ENCODE results near the gene SYTL1.

DNA sequence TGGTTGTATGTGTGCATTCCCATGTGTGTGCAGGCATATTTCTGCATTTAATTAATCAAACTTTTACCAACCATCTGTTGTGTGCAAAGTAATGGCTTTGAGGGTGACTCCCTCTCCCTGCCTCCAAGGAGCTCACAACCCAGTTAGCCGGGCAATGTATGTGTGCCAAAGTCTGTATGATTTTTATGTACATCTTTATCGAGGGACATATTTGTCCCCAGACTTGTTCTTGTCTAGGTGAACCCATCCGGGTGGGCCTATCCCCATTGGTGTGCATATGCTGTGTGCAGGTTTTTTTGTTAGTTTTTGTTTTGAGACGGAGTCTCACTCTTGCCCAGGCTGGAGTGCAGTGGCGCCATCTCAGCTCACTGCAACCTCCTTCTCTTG is 1.8 kb downstream of the SYTL1 start:
- TF ChIP-seq CEBPB (IDR thresholded peaks at IDR 0.05) = no peak
- TF ChIP-seq EP300 (IDR thresholded peaks at IDR 0.05; ENCODE audit: borderline replicate concordance) = no peak
- no peak for TF ChIP-seq RAD21 (IDR thresholded peaks at IDR 0.05; ENCODE audit: low read depth)
- TF ChIP-seq CREB1 (IDR thresholded peaks at IDR 0.05; ENCODE audit: low read depth) = no peak
- no peak for TF ChIP-seq ZBTB7A (IDR thresholded peaks at IDR 0.05; ENCODE audit: low read depth)
- TF ChIP-seq TCF12 (IDR thresholded peaks at IDR 0.05; ENCODE audit: low read depth) = no peak
- TF ChIP-seq, protein P1, sequence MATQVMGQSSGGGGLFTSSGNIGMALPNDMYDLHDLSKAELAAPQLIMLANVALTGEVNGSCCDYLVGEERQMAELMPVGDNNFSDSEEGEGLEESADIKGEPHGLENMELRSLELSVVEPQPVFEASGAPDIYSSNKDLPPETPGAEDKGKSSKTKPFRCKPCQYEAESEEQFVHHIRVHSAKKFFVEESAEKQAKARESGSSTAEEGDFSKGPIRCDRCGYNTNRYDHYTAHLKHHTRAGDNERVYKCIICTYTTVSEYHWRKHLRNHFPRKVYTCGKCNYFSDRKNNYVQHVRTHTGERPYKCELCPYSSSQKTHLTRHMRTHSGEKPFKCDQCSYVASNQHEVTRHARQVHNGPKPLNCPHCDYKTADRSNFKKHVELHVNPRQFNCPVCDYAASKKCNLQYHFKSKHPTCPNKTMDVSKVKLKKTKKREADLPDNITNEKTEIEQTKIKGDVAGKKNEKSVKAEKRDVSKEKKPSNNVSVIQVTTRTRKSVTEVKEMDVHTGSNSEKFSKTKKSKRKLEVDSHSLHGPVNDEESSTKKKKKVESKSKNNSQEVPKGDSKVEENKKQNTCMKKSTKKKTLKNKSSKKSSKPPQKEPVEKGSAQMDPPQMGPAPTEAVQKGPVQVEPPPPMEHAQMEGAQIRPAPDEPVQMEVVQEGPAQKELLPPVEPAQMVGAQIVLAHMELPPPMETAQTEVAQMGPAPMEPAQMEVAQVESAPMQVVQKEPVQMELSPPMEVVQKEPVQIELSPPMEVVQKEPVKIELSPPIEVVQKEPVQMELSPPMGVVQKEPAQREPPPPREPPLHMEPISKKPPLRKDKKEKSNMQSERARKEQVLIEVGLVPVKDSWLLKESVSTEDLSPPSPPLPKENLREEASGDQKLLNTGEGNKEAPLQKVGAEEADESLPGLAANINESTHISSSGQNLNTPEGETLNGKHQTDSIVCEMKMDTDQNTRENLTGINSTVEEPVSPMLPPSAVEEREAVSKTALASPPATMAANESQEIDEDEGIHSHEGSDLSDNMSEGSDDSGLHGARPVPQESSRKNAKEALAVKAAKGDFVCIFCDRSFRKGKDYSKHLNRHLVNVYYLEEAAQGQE (IDR thresholded peaks at IDR 0.05; ENCODE audit: low read depth) = no peak
- TF ChIP-seq EGR1 (IDR thresholded peaks at IDR 0.05) = no peak
- TF ChIP-seq YY1 (IDR thresholded peaks at IDR 0.05; ENCODE audit: low read depth) = no peak
- TF ChIP-seq, protein P2, sequence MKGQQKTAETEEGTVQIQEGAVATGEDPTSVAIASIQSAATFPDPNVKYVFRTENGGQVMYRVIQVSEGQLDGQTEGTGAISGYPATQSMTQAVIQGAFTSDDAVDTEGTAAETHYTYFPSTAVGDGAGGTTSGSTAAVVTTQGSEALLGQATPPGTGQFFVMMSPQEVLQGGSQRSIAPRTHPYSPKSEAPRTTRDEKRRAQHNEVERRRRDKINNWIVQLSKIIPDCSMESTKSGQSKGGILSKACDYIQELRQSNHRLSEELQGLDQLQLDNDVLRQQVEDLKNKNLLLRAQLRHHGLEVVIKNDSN (IDR thresholded peaks at IDR 0.05) = no peak
- TF ChIP-seq TAF1 (IDR thresholded peaks at IDR 0.05; ENCODE audit: low read depth) = no peak
- TF ChIP-seq, protein P3, sequence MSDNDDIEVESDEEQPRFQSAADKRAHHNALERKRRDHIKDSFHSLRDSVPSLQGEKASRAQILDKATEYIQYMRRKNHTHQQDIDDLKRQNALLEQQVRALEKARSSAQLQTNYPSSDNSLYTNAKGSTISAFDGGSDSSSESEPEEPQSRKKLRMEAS (IDR thresholded peaks at IDR 0.05) = no peak
- no peak for TF ChIP-seq FOXM1 (IDR thresholded peaks at IDR 0.05; ENCODE audit: borderline replicate concordance, low read depth)
